NT2/D1 (cell line): ENCODE measurements around the gene FBXO5.
"Not testable (repeated sequence)": the region's sequence is repeated elsewhere in the genome, so short reads cannot be mapped to it uniquely, and the experiment has no call there.

ENCODE experiments used
- SUZ12 ChIP-seq: IDR thresholded peaks from 2 replicates; pipeline ENCODE4 v1.6.1; 2011; ENCODE audit not compliant: insufficient read length, insufficient read depth; ENCODE audit errors: extremely low read depth
- YY1 ChIP-seq: IDR thresholded peaks from 2 replicates; pipeline ENCODE4 v1.6.1; 2011; ENCODE audit not compliant: insufficient read length, insufficient read depth
- ZNF274 ChIP-seq: IDR thresholded peaks from 2 replicates; pipeline ENCODE4 v1.6.1; 2011; ENCODE audit warnings: mild to moderate bottlenecking, low read depth, low read length

GRCh38 chr6:152966168-152966894 is 16.5 kb downstream of the FBXO5 start:
- TF ChIP-seq ZNF274, SUZ12, YY1: not testable (repeated sequence)
